ENCODE data around the gene SRPX.

The SRPX gene

GRCh38 chrX:38138900-38139299 is 81.8 kb downstream of the SRPX start:
- DNase-seq (ENCODE audit: low read depth): no peak

DNA sequence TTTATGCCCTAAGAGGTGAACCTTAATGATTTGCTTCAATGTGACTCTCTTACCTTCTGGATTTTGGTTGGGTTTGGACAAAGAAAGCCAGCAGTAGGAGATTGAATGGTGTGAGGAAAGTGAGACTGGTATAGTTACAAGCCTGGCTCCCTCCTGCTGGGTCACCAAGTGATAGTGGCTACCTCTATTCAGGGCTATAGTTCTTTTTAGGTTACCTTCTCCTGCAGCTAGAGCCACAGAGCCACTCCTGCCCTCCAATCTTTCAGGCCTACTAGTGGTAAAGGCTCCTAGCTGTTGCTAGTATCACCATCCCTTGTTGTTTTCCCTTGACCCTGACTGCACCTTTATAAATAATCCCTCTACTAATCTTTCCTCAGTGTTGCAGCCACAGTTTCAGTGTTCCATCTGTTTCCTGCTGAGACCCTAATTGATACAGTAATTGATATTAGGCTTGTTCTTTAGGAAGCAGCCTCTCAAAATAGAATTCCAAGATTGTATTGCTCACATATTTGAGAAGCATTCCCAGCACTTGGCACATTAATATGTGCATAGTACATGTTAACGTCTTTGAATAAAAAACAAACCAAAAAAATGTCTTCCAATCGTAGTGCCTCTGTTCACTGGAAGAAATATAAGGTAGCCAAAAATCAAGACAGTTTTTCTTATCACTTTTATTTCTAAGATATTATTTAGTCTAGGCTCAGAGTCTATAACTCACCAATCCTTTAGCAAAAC is 82.3 kb downstream of the SRPX start:
- DNase-seq (ENCODE audit: low read depth): no peak

- DNase-seq (ENCODE audit: low read depth): no peak
These were observed 91.3 kb downstream of the SRPX start for GRCh38 chrX:38129366-38129765.

DNA sequence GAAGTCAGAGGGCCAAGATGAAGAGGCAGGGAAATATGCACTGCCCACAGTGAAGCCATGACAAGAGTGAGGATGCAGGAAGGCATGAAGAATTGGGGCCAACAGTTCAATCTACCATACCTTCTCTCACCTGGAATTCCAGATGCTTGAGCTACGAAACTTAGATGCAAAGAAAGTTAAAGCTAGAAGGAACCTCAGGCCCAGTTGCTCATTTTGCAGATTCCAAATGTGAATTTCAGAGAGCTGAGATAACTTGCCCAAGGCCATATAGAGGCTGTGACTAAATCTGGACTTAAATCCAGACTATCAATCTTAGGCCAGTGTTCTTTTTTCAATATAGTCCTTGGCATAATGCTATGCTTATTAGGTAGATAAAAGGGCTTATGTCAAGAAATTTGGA is 92.7 kb downstream of the SRPX start:
- DNase-seq (ENCODE audit: low read depth): no peak

DNA sequence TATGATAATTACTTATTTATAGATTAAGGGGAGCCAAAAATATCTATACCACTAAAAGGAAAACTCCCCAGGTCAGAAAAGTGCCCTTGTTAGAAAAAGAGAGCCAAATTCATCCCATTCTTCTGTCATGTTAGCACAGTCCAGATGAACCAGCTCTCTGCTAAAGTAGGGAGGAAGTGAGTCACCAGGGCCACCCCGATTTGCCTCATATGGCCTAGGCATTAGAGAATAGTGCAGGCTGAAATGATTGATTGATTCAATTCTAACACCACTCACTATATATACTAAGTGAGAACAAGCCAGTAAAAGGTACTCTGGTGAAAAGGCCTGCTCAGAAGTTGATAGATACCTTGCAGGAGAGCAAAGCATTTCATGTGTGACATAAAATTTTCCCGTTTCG is 94.5 kb downstream of the SRPX start:
- no peak for DNase-seq (ENCODE audit: low read depth)

DNA sequence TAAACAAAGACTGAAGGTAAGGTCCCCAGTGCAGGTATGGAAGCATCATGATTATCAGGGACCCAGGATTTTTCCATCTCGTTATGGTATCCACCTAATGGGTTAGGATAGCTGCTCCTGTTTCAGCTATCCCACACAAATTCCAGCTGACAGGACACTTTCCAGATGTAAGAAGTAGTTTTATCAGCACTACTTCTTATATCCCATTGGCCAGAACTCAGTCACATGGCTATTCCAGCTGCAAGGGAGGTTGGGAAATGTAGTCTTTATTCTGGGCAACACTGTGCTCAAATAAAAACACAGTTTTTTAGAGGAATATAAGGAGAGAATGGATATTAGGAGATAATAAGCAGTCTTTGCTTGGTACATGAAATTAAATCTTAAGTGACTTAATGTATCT is 96.7 kb downstream of the SRPX start:
- DNase-seq (ENCODE audit: low read depth): no peak

DNA sequence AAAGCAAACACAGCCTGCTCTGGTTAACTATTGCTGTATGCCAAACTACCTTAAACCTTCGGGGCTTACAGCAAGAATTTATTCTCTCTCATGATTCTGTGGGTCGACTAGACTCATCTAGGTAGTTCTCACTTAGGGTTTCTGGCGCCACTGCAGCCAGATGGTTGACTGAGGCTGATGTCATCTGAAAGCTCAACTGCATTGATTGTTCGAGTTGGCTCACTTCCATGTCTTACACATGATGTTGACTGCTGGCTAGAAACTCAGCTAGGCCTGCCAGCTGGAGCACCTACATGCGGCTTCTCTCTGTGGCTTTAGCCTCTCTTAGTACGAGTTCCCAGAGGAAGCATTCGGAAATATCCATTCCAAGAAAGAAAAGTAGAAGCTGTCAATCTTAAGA is 103.2 kb downstream of the SRPX start:
- no peak for DNase-seq (ENCODE audit: low read depth)

- no peak for DNase-seq (ENCODE audit: low read depth)
These were observed 104.0 kb downstream of the SRPX start for GRCh38 chrX:38116706-38117105.

DNA sequence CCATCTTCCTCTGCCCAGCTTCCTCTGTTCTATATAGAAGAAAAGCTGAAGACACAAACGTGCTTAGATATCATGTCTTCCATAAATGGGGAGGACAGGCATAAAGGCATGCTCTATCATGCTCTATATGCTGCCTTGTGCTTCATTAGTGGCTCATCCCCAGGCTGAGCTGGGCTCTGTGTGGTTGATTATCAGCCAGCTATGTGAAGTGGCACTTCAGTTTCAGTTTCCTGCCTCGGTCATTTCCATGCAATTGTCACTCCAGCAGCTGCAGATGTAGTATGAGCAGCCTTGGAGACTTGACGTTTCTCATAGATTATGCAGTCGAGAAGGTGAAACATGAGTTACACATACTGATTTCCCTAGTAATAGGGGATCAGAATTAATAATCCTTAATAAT is 108.1 kb downstream of the SRPX start:
- DNase-seq (ENCODE audit: low read depth): no peak

DNA sequence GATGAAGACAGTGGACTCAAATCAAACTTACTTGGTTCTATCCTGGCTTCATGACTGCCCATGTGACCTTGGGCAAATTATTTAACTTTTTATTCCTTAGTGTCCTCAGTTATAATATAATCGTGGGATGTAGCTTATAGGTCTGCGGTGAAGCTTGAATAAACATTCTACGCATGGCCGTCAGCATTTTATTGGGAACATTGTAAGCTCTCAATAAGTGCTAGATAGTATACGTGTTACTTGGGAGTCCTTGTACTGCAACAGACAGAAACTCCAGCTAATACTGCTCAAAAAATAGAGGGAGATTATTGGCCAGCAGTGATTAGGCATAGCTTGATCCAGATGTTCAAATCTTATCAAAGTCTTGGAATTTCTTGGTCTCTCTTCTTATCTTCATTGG is 109.5 kb downstream of the SRPX start:
- no peak for DNase-seq (ENCODE audit: low read depth)

DNA sequence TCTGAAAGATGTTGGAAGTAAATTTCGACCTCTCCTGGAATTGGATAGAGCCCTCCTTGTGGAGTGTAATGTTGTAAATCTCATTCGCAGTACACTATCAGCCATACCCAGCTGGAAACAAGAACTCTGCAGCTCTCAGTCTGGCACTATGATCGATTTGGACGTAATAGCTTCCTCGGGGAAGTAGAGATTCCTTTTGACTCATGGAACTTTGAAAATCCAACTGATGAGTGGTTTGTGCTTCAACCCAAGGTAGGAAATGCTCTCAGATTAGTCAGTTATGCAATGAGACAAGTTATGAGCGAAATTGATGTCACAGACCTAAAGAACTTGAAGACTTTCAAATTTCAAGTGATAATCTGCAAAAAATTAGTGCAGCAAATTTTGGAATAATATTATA is 110.4 kb downstream of the SRPX start:
- no peak for DNase-seq (ENCODE audit: low read depth)

GRCh38 chrX:38109042-38109898 is 111.4 kb downstream of the SRPX start:
- no peak for DNase-seq (ENCODE audit: low read depth)

DNA sequence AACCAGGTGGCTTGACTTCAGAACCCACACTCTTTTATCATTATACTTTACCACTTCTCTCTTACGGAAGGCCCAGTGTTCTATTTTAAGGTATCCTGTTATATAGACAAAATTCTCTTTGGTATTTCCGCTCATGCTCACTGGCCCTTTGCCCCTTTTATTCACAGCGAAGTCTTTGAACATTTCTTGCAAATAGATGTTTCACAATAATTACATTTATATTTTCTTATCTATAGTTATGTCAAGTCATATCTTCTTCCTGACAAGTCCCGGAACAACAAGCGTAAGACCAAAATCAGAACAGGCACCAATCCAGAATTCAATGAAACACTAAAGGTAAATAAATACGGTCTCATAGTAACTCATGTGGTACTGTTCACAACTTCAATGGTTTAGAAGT is 112.3 kb downstream of the SRPX start:
- no peak for DNase-seq (ENCODE audit: low read depth)

GRCh38 chrX:38106991-38107655 is 113.5 kb downstream of the SRPX start:
- DNase-seq (ENCODE audit: low read depth): no peak

DNA sequence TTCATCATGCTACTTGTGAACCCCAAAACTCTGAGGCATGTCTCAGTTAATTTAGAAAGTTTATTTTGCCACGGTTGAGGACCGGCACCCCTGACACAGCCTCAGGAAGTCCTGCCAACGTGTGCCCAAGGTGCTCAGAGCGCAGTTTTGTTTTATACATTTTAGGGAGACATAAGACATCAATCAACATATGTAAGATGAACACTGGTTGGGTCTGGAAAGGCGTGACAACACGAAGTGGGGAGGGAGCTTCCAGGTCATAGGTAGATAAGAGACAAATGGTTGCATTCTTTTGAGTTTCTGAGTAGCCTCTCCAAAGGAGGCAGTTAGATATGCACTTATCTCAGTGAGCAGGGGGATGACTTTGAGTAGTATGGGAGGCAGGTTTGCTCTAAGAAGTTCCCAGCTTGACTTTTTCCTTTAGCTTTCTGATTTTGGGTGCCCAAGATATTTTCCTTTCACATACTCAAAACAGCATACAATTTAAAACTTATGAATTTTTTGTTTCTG is 115.4 kb downstream of the SRPX start:
- no peak for DNase-seq (ENCODE audit: low read depth)

DNA sequence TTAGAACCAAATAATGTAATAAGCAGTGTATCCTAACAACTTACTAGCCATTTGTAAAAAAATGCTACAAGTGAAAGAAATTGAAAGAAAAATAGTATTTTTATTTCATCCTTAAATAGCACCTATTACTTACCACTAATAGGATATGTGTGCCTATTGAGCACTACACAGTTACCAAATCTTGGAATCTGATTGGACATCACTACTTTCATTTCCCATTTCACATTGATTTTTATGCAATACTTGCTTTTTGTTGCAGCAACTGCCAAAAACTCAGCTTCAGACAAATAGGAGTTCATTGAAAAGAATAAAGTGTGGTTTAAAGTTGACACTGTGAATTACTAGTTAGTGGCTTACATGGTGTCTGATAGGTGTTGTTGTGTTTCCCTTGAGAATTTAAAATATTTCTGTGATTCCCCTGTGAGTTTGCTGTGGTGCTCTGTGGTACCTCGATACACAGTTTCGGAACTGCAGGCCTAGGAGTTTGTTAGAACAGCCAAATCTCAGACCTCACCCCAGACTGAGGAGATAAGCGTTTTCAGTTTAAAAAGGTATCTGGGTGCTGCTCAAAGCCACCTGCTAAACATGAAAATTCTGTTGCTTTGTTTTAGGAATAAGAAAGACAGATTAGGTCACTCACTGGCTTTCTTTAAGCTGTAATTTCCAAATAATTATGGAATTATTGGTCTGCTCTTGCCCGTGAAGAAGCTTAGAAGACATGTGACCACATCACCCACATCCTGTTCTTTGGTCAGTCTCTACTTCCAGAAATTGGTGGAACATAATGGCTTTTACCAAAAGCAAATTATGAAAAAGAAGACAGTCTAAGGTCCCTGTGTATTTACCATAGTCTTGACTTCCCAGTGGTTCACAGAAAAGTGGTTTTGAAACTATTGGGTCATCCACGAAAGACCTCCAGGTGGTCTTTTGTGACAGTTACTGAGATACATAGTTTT is 116.5 kb downstream of the SRPX start:
- DNase-seq (ENCODE audit: low read depth): no peak

DNA sequence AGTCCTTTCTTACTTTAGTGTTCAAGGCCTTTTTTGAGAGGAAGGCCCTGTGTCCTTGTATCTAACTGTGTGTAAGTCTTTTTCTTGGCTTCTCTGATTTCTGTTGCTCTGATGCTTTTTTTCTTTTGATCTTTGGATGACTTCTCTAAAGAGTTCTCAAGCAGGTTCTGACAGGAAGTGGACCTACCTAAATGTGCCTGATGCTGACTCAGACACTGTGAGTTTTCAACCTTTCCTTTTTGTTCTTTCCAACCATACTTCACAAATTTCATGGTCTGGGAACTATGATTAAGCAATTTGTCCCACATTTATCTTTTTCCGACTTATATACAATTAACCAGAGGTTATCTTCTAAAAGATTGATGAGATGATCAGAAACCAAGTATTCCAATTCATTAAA is 117.8 kb downstream of the SRPX start:
- no peak for DNase-seq (ENCODE audit: low read depth)

- DNase-seq (ENCODE audit: low read depth): no peak
These were observed 118.4 kb downstream of the SRPX start for GRCh38 chrX:38102240-38102639.

DNA sequence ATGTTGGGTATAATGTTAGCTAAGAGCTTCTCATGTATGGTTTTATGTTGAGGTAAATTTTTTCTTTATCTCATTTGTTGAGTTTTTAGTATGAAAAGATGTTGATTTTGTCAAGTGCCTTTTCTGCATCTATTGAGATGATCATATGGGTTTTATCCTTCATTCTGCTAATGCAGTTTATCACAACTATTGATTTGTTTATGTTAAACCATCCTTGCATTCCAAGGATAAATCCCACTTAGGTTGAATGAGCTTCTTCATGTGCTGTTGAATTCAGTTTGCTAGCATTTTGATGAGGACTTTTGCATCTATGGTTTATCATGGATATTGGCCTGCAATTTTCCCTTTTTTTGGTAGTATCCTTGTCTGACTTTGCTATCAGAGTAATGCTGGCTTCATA is 121.0 kb downstream of the SRPX start:
- no peak for DNase-seq (ENCODE audit: low read depth)
